ENCODE data around the gene TNNC1. TPM values are rescaled to one million over a fixed set of nuclear protein-coding genes. Genes with fewer than 3 reads are reported as not detected.

Gene TNNC1
- total RNA-seq, 1 donor from 2014 or later, result 8,054 TPM

GRCh38 chr3:52487050-52487787, 33.4 kb upstream of the TNNC1 start:
- DNase-seq (ENCODE audit: low spot score), result no peak
- intact Hi-C loops (cut with DNase I), result no loop called here

- intact Hi-C loops (cut with DNase I), result no loop called here
- no peak for DNase-seq (ENCODE audit: low spot score)
Observed at GRCh38 chr3:52484680-52485461, 31.0 kb upstream of the TNNC1 start.

- intact Hi-C loops (cut with DNase I), result loop anchor here (2.0 kb wide), 1 partner anchor 47 kb away; no protein-coding TSS in a partner anchor
- DNase-seq (ENCODE audit: low spot score), result no peak
Observed at GRCh38 chr3:52483577-52484381, 29.9 kb upstream of the TNNC1 start.

GRCh38 chr3:52483081-52483480, 29.2 kb upstream of the TNNC1 start:
- no peak for DNase-seq (ENCODE audit: low spot score)
- intact Hi-C loops (cut with DNase I), result loop anchor here (2.0 kb wide), 1 partner anchor 48 kb away; no protein-coding TSS in a partner anchor

- intact Hi-C loops (cut with DNase I), result loop anchor here (2.0 kb wide), 1 partner anchor 49 kb away; no protein-coding TSS in a partner anchor
- DNase-seq (ENCODE audit: low spot score), result no peak
Observed at GRCh38 chr3:52481819-52482521, 28.1 kb upstream of the TNNC1 start.

GRCh38 chr3:52480768-52481715, 27.2 kb upstream of the TNNC1 start:
- intact Hi-C loops (cut with DNase I), result no loop called here
- DNase-seq (ENCODE audit: low spot score), result no peak

- intact Hi-C loops (cut with DNase I), result no loop called here
- DNase-seq (ENCODE audit: low spot score), result no peak
Observed at GRCh38 chr3:52479877-52480575, 26.2 kb upstream of the TNNC1 start.

GRCh38 chr3:52479037-52479876, 25.4 kb upstream of the TNNC1 start:
- DNase-seq (ENCODE audit: low spot score), result no peak
- intact Hi-C loops (cut with DNase I), result no loop called here

- intact Hi-C loops (cut with DNase I), result no loop called here
- no peak for DNase-seq (ENCODE audit: low spot score)
Observed at GRCh38 chr3:52477796-52478095, 23.9 kb upstream of the TNNC1 start.

GRCh38 chr3:52477076-52477795, 23.4 kb upstream of the TNNC1 start:
- DNase-seq (ENCODE audit: low spot score), result no peak
- intact Hi-C loops (cut with DNase I), result no loop called here

- DNase-seq (ENCODE audit: low spot score), result no peak
- intact Hi-C loops (cut with DNase I), result loop anchor here (5.0 kb wide), 2 partner anchors 64 to 209 kb away; partner anchors contain the start of gene UQCC5
Observed at GRCh38 chr3:52473026-52473425, 19.2 kb upstream of the TNNC1 start.

- no peak for DNase-seq (ENCODE audit: low spot score)
- intact Hi-C loops (cut with DNase I), result loop anchor here (5.0 kb wide), 2 partner anchors 65 to 210 kb away; partner anchors contain the start of gene UQCC5
Observed at GRCh38 chr3:52472239-52473000, 18.6 kb upstream of the TNNC1 start.

- DNase-seq (ENCODE audit: low spot score), result no peak
- intact Hi-C loops (cut with DNase I), result loop anchor here (5.0 kb wide), 2 partner anchors 66 to 211 kb away; partner anchors contain the start of gene UQCC5
Observed at GRCh38 chr3:52471371-52472238, 17.8 kb upstream of the TNNC1 start.

GRCh38 chr3:52470920-52471319, 17.1 kb upstream of the TNNC1 start:
- no peak for DNase-seq (ENCODE audit: low spot score)

More at GRCh38 chr3:52470920-52471319, 17.1 kb upstream of the TNNC1 start:
- intact Hi-C loops (cut with DNase I), result loop anchor here (5.0 kb wide), 2 partner anchors 66 to 211 kb away; partner anchors contain the start of gene UQCC5

All from cardiac septum (tissue), 1 donor.